NCI-H2029 (cell line): ENCODE measurements around the gene CDH18.

ENCODE experiments used
- DNase-seq: peaks from one replicate; lab custom pipeline; 2025; lab: John Stamatoyannopoulos, UW

Gene CDH18

DNA sequence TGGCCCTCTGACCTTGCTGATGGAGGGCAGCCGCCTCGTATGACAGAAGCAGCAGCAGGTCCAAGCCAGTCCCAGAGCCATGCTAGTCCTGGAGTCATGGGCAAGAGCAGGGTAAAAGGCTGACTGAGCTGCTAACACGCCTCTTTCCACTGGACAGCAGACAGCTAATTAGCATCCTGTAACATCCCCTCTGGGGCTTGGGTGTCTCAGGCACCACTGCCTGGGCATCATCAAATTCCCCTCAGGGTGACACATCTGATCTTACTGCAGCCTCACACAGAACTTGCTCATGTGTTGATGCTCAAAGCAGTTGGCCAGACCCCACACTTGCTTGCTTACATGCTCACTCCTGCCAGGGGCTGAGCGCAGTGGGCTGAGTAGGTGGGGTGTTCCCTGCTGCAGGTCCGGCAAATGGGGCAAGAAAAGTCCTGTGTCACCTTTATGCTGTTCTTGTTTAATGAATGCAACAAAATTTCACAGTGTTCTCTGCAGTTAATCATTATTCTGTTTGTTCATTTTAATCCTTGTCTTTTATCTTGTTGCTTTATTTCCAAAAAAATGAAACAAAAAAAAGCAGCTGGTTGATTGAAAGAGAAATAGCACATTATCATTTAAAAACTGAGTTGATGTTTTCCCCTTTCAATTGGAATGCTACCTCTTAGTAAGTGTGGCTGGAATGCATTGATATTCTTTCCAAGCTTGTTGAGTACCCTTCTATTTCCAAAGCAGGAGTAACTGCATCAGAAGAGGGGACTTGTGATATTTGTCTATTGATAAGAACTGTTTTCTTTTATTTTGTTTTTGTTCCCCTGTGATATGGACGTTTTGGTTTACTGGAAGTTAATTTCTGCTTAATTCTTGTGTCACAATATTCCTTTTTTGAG lies 254.1 kb downstream of the CDH18 start:
- DNase-seq = no peak

DNA sequence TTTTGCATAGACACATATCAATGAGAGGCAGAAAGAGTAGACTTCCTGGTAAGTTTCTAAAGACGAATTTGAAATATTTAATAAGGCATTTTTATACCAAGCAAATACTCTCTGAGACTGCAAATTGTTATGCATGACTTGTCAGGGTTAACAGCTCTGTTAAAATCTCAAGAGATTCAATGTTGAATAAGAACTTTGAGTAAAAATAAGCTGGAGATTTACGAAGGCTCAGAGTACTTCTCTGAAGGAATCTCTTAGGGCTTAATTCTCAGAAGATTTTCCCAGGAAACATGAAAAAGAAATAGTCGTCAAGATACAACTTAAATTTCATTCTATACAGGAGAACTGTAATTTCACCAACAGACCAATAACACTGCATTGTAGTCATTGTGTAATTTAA lies 259.4 kb downstream of the CDH18 start:
- no peak for DNase-seq

DNA sequence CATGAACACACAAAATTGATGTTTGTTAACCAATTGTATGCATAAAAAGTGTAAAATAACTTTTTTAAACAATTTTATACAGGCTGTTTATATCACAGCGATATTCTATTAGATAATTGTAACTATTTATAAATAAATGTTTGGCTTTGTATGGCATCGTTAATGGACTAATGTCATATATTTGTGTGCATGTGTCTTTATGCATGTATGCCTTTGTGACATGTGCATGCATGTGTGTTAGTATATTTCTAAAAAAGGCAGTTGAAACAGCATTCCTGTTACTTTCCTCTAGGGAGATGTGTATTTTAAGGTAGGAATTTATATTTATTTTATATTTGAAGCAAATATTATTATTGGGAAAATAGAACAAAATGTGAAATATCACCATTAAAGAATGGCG lies 268.9 kb downstream of the CDH18 start:
- DNase-seq = no peak

DNA sequence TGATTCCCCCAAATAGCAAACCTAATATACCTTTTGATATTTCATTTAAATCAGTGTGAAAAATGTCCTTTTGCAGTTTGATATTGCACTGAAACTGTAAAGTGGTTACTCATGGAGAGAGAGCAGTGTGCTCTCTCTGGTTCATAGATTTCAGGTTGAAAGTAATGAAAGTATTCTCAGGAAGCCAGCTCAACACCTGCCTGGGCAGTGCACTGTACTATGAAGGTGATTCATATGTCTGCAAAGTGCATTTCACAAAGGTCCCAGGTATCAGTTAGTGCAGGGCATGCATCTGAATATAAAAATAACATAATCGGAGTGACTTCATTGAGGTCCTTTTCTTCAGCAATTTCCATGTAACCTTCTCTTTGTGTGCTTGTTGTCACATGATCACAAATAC lies 274.3 kb downstream of the CDH18 start:
- no peak for DNase-seq

DNA sequence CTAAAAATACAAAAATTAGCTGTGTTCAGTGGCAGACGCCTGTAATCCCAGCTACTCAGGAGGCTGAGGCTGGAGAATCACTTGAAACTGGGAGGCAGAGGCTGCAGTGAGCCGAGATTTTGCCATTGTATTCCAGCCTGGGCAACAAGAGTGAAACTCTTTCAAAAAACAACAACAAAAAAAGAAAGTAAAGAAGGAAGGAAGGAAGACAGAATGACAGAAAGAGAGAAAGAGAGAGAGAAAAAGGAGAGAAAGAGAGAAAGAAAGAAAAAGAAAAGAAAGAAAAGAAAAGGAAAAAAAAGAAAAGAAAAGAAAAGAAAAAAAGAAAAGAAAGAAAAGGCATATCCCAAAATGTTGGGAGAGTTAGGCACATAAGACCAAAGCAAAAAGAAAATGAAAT lies 278.6 kb downstream of the CDH18 start:
- DNase-seq = no peak

DNA sequence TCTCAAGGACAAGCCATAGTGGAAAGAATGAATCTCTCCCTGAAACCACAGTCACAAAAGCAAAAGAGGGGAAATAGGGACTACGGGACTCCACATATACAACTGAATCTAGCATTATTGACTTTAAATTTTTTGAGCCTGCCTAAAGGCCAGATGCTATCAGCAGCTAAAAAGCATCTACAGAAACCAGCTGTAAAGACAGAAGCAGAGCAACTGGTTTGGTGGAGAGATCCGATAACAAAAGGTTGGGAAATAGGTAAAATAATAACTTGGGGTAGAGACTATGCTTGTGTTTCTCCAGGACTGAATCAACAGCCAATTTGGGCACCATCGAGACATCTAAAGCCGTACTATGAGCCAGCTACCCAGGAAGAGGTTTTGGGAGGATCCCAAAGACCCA lies 281.2 kb downstream of the CDH18 start:
- DNase-seq = no peak

DNA sequence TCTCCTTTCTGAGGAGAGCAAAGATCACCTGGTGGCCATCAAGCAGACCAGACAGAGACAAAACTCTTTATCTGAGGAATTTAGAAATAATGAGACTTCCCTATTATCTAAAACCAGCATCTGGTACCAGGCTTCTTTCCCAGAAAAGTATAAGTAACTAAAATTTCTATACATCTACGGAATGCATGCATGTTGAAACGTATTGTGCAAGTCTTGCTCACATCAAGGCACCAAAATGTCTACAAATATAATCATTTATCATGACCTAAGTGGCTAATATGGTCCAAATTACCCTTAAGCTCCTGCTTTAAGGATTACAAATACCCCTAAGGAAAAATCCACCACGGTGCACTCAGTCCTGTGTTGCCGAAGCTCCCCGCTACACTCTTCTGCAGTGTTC lies 286.3 kb downstream of the CDH18 start:
- no peak for DNase-seq

DNA sequence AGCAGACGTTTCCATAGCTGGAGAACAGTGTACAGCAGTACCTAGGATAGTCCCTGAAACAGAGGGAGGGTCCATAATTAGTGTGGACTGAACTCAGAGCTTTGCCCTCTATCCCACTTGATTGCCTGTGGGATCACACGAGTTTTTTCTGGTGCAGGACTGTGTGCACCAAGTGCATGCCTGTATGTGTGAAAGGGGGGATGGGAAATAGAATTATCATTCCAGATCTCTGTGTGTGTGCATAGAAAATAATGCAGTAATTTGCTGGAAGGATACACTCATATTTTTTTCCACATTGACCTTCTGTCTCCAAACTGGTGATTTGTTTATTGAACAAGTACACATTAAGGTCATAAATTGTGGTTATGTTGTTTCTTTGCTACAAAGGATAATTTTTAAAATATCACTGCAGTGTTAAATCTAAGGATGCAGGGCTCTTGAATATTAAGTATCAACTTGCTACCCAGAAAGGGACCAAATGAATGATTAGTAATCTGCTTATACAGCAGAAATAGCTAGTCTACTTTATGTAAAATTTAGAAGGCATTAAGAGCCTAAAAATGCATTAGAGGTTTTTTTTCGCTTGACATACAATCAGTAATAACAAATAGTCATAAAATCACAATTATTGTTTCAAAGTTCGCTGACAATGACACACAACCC lies 292.9 kb downstream of the CDH18 start:
- DNase-seq = no peak

DNA sequence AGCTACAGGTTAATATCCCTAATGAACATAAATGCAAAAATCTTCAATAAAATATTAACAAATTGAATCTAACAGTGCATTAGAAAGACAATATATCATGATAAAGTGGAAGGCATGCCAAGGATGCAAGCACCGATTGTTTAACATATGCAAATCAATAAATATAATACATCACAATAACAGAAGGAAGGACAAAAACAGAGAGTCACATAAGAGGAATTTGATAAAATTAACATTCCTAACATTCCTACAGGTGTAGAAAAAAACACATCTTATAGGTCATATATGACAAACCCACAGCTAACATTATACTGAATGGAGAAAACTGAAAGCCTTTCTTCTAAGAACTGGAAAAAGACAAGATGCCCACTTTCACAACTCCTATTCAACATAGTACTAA lies 297.0 kb downstream of the CDH18 start:
- DNase-seq = no peak

DNA sequence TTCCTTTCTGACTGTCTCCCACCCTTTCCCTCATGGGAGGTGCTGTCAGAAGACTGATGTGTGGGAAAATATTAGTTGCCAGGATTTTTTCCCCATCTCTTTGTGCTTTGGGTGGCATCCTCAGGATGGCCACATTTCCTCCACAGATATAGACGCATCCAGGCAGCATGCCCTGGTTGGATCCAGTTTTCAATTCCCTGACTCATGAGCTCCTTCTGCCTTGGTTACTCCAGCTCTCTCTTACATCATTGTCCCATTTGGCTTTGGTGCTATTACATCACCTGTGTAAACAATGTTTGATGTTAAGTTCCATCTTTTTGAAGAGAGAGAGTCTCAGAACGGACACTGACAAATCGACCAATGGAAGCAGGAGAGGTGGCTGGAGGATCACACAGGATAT lies 302.5 kb downstream of the CDH18 start:
- DNase-seq = no peak

DNA sequence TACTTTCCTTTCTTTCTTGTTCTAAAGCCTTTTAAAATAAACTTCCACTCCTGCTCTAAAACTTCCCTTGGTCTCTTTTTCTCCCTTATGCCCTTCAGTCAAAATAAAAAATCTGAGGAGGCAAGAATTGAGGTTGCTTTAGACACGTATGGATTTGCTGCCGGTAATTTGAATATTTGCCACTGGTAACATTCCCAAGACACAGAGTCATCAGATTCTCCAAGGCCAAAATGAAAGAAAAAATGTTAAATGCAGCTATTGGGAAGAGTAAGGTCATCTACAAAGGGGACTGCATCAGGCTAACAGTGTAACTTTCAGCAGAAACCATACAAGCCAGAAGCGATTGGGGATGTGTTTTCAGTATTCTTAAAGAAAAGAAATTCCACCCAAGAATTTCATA lies 311.1 kb downstream of the CDH18 start:
- no peak for DNase-seq

DNA sequence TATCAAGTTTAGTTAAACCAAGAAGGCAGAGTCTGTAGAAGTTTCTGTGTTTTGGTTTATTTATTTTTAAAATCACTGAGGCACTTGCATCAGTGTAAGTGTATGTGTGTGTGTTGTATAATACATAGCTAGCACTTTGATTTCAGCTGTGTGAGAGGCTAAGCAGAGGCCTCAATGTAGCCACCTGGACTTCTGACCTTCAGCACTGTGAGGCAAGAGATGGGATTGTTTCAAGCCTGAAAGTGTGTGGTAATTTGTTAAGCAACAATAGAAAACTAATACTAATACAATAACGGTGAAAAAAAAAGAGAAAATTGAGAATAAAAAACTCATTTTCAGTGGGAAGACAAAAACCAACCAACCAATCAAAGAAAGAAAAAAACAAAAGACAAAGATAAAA lies 327.3 kb downstream of the CDH18 start:
- DNase-seq = no peak

DNA sequence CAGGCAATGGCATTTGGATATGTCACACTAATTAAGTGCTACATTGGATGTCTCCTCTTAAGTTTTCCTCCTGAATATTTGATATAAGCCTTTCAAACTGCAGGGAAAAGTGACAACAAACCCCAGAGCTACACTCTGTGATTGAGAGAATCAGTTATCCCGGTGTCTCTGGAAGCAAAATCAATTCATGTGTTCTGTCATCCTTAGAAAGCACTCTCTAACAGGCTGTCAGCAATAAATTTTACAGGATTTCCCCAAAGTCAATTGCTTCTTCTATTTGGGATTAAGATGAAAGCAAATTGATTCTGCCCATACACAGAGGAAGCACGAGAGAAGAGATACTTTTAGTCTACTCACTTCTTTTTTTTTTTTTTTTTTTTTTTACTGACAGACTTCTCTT lies 332.4 kb downstream of the CDH18 start:
- no peak for DNase-seq

DNA sequence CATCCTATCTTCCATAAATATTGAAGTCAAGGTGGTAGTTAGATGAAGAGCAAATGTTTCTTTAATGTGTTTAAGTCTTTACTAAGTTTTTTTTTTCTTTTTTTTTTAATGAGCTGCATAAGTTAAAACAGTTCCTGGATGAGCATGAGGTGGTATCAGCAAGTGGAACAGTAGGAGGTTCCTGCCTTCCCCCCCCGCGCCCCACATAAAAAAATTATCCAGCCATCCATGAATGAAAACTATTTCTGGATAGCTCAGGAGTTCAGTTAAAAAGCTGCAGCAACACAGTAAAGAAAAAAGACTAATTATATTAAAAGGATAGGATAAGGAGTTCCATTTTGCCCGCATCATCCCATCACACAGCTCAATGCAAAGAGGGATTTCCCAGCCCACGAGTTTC lies 349.5 kb downstream of the CDH18 start:
- no peak for DNase-seq

DNA sequence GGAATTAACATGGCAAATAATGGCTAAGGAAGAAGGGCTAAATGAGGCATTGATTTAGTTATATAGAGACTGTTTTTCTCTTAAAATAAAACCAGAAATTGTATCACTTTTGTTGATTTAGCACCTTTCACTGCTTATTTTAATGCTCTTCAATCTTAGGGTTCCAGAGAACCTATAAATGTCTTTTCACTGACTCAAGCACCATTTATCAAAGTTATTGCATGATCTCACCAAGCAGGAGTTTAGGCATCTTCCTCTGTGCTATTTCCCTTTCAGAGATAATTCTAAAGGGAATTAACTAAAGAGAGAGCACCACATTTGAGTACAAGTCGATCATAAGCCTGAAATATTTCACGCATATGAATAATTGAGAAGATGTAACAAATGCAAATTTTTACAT lies 357.1 kb downstream of the CDH18 start:
- DNase-seq = no peak

DNA sequence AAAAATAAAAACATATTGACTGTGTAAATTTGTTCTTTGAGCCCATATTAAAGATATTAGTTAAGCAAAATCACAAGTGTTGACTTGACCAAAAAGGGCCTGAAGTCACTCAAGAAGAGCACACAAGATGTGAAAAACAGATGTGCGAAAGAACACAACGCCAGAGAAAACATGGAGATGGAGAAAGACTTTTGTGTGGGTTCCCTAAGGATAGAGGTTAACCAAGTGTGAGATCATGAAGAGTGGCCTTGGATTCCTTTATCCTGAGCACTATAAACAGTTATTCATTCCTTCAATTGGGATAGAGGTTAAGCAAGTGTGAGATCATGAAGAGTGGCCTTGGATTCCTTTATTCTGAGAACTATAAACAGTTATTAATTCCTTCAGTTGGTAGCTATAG lies 361.8 kb downstream of the CDH18 start:
- no peak for DNase-seq

DNA sequence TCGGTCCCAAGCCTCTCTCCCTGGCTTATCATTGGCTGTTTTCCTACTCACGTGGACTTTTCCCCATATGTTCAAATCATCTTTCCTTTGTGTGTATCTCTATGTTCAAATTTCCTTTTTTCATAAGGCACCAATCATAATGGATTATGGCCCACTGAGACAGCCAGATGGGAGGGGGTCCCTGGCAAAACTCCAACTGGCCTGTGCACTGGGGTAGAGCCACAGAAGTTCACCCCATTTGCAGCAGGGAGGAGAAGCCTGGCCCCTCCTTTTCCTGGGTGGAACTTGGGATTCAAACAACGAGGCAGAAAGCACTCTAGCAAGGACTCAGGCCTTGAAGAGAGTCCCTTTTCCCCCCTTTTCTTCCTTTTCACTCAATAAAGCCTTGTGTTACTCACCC lies 362.4 kb downstream of the CDH18 start:
- no peak for DNase-seq

DNA sequence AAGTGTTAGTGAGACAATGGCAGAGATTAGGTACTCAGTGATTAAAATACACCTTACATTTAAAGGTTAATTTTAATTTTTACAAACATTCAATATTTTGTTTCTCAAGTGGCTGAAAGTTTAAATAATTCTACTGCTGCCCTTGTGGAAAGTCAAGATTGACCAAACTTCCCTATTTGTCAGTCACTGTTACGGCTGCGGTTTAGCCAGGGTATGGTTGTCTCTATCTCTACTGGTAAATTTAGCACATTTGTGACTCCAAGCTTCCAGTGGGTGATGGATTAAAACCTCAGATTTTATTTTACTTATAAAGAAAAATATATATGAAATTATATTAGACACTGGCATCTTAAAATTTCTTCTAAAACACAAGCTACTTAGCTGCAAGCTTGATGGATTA lies 368.4 kb downstream of the CDH18 start:
- no peak for DNase-seq

DNA sequence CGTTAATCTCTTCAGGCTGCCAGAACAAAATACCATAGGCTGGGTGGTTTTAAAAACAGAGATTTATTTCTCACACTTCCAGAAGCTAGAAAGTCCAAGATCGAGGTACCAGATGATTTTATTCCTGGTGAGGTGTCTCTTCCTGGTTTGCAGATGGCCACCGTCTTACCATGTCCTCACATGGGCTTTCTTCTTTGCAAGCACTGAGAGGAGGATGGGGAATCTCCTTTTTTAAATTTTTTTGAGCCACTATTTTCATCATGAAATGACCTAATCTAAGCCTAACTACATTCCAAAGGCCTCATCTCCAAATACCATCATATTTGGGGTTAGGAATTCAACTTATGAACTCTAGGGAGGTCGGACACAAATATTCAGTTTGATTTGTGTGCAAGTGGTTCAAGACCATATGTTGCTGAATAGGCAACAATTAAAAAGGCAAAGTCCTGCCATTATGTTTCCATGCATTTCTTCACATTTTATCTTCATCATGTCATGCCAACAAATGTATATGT lies 371.2 kb downstream of the CDH18 start:
- no peak for DNase-seq

DNA sequence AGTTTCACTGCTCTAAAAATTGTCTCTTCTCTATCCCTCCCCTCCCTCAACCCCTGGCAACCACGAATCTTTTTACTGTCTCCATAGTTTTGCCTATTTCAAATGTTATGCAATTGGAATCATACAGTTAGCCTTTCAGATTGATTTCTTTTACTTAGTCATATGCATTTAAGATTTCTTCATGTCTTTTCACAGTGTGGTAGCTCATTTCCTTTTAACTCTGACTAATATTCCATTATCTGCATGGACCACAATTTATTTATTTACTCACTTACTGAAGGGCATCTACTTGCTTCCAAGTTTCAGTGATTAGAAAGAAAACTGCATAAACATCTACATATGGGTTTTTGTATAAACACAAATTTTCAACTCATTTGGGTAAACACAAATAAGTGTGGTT lies 372.3 kb downstream of the CDH18 start:
- DNase-seq = no peak

DNA sequence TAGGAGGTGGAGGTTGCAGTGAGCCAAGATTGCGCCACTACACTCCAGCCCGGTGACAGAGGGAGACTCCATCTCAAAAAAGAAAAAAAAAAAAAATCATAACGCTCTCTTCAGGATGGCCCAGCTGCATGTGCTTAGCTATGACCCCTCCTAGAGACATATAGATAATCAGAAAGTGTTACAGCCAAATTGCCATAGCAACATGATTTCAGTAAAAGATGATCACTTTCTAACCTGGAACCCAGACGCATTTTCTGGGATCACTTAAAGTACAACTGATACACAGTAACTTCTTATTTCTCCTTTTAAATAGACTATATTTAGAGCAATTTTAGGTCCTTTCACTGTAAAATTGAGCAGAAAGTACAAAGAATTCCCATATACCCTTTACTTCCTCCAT lies 372.9 kb downstream of the CDH18 start:
- DNase-seq = no peak

DNA sequence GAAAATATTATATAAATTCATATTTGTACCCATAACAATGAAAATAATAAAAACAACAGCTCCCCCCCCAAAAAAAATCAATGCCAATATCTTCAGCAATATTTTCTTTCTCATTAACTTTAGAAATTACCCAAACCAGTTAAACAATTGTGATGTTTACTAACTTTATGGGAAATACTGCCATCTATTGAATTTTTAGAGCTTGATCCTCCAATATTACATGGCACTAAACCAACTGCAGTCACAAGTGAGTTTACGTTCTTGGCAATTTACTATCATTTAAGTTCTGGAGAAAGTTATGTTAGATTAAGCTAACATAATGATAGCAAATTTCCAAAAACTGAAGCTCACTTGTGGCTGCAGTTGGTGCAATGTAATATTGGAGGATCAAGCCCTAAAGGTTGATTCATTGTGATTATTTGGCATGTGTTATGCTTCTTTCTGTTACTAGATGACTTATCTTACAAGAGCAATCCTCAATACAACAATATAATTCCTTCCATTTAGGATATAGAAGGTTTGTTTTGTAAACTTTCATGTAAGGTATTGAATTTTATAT lies 379.5 kb downstream of the CDH18 start:
- DNase-seq = peak; percentile 12

DNA sequence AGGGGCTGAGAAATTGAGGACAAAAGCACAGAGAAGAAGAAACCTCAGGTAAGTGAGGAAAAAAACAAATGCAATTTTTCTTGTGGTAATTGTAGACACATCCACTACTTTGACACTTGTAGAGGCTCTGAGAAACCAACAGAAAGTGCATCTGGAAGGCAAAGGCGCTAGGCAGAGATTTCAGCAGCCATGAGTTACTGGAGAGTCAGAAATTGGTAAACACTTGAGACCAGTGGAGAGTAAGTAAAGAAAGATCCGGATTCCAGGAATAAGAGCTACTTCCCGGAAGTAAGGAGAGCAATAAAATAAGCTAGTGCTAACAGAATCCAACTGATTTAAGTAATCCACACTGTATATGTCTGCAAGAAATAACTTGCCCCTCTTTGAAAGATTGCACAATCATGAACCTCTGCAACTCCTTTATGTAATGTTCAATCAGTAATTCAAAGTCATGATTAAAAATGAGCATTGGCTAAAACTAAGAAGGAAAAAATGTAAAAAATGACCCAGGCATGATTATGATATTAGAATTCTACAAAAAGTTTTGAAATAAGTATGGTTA lies 382.1 kb downstream of the CDH18 start:
- DNase-seq = peak; percentile 7
